Activated naive CD4-positive, alpha-beta T cell treated with Interleukin-2 at 50 U/mL for 16 hours (primary cell): ENCODE data around the gene TTC28.

Experiments used
- DNase-seq: peaks from one replicate; pipeline ENCODE4 v3.0.0-alpha.2; 2020

The TTC28 gene

DNA sequence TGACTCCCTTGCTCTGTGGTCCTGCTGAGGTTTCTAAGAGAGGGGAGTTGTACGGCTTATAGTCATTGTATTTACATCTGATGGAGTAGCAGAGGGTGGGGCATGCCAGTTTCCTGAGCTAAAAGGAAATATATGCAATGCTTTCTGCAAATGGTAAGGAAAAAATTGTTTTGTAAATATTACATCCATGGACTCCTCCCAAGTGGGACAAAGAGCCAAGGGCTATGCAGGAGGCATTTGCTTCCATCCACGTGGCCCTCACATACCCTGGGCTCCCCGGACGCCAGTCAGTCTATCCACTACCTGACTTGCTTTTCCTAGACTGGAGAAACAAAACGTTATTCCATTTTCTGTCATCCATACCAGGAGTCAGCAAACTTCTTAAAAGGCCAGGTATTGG is 700.8 kb downstream of the TTC28 start:
- no peak for DNase-seq

GRCh38 chr22:27978317-27978716 is 701.3 kb downstream of the TTC28 start:
- no peak for DNase-seq

DNA sequence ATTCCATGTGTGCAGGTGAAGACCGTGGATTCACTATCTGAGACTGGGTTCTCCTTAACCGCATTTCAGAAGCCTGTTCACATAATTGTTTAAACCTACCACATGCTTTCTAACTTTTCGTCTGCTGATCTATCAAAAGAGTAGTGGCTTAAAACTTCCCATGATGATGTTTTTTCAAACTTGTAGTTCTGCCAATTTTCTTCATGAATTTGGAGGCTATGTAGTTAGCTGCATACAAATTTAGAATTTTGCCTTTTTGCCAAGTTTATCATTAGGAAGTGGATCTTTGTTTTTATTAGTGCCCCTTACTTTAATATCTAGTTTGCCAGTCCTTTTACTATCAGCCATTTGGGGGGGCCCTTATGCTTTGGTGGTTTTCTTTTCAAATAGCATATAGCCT is 703.1 kb downstream of the TTC28 start:
- no peak for DNase-seq

DNA sequence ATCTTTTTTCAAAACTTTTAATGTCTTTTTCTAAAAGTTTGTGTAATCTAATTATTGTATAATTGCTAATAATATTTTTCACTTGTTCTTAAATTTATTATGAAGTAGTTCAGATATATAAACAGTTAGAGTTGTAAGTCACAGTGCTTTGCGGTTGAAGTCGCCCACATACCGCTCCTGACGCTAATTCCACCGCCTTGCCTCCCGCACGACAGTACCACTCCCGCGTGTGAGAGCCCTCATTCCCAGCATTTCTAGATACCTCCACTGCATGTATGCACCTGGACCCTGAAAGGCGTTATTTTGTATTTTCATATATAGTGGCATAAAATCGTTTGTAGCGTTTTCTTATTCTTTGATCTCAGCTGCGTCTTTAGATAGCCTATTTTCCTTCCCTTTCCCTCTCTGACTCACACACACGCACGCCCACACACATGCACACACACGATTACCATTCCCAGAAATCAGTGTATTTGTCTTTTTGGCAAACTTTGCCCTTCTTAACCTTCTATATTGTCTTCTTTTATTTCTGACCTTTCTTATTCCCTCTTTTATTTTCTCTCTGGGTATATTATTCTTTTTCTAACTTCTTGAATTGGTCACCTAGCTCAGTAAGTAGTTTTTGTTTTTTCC is 704.1 kb downstream of the TTC28 start:
- DNase-seq = no peak

- DNase-seq = no peak
Observed at GRCh38 chr22:27973846-27974245, 705.8 kb downstream of the TTC28 start.

- DNase-seq = no peak
Observed at GRCh38 chr22:27972732-27973698, 706.6 kb downstream of the TTC28 start.

DNA sequence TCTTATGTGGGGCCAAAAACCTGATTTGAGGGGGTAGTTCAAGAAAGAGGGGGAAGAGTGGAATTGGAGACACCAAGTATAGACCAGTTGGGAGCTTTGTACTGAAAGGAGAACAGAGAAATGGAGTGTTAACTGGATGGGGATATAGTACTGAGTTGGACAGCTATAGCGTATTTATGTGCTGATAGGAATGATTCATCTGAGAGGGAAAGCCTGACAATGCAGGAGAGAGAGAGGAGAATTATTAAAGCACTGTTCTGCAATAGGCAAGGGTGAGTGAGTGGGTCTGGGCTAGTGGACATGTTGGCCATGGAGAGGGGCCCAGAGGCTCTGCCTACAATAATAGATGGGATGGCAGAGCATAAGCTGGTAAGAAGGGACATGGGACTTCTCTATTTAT is 707.7 kb downstream of the TTC28 start:
- DNase-seq = no peak

GRCh38 chr22:27970596-27971220 is 708.9 kb downstream of the TTC28 start:
- no peak for DNase-seq

- DNase-seq = no peak
Observed at GRCh38 chr22:27966168-27967064, 713.2 kb downstream of the TTC28 start.

- no peak for DNase-seq
Observed at GRCh38 chr22:27962268-27963044, 717.2 kb downstream of the TTC28 start.

GRCh38 chr22:27961680-27962079 is 718.0 kb downstream of the TTC28 start:
- DNase-seq = no peak

DNA sequence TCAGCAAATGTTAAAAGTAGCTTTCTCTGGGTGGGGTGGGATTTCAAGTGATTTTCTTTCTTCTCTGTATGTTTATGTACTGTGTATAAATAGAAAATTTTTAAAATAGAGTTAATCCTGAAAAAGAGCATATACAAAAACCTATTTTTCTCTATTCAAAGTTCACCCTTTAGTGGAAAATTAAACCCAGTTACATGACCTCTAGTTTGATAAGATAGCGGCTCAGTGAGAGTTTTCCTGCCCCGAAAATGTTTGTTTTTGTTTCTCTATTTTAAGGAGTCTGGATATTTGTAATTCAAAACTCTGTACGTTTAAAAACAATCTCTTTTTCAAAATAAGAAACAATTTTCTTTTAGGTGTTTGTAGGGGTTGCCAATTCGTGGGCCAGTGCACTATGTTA is 718.5 kb downstream of the TTC28 start:
- no peak for DNase-seq

DNA sequence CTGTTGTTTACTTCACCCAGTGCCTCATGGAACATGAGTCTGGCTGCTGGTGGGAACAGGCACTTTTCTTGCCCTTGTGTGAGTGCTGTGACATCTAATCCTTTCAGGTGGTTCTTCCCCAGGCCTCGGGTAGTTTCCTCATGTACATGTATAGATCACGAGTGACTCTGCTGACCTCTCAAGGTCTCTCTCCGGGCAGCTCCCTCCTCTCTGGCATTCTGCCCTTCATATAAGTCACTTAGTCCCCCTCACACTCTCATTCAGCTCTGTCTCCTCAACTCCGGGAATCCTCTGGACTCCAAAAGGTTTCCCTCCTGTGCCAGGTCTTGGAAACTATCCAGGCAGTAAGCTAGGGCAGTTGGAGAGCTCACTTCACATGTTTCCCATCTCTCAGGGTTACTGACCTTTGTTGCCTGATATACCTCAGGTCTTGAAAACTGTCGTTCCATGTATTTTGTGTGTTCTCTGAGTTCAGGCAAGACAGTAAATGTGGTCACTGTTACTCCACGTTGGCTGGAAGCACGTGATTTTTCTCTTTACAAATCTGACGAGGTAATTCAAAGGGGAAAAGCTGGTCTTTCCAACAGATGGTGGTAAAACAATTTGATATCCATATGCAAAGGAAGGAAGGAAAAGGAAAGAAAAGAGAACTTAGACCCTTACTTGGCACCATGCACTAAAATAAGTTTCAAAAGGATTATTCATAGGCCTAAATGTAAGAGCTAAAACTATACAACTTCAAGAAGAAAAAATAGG is 720.1 kb downstream of the TTC28 start:
- no peak for DNase-seq

DNA sequence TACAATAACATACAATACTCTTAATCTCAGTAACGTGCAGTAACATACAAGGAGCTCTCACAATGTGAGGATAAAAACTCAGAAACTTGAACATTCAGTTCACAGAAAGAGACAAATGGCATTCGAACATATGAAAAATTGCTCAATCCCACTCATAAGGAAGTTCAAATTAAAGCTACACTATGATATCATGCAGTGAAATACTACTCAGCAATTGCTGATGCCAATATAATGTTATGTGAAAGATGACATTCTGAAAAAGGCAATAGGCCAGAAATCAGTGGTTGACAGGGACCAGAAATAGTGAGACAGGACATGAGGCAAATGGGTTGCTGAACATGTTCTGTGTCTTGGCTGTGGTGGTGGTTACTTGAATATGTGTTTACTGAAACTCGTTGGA is 726.9 kb downstream of the TTC28 start:
- no peak for DNase-seq

GRCh38 chr22:27952091-27952490 is 727.5 kb downstream of the TTC28 start:
- no peak for DNase-seq

- DNase-seq = no peak
Observed at GRCh38 chr22:27949421-27949820, 730.2 kb downstream of the TTC28 start.

- DNase-seq = no peak
Observed at GRCh38 chr22:27948569-27948968, 731.1 kb downstream of the TTC28 start.

DNA sequence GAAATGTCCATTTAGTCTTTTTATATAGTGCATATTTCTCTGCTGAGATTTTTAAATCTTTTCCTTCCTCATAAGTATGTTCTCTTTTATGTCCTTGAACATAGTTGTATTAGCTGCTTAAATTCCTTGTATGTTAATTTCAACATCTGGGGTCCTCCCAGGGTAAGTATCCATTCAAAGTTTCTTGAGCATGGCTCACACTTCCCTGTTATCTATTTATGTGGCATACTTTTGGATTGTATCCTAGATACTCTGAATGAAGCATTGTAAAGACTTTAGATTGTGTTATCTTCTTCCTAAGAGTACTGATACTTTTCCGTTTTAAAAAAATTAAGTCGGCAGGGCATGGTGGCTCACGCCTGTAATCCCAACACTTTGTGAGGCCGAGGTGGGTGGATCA is 732.2 kb downstream of the TTC28 start:
- no peak for DNase-seq

- no peak for DNase-seq
Observed at GRCh38 chr22:27941143-27941542, 738.5 kb downstream of the TTC28 start.

GRCh38 chr22:27937453-27937852 is 742.2 kb downstream of the TTC28 start:
- no peak for DNase-seq

- DNase-seq = no peak
Observed at GRCh38 chr22:27935897-27936296, 743.7 kb downstream of the TTC28 start.
